Hindlimb muscle (tissue), 1 donor: ENCODE measurements around the gene SYCP3. TPM values are rescaled to one million over a fixed set of nuclear protein-coding genes. Genes with fewer than 3 reads are reported as not detected.
A peak's percentile ranks its signal among the peaks of the same experiment; 100 is the strongest.

Source experiments
- DNase-seq: peaks from one replicate; pipeline ENCODE4 v3.0.0-alpha.2; 2013
- polyA plus RNA-seq: library from polyadenylated mRNA; unstranded; fragments of 120-200 nt; gene quantifications from one replicate; pipeline ENCODE4 v1.2.1, GENCODE V29; 2013; ENCODE audit not compliant: insufficient read length

SYCP3 gene
- 0.41 TPM for polyA plus RNA-seq

DNA sequence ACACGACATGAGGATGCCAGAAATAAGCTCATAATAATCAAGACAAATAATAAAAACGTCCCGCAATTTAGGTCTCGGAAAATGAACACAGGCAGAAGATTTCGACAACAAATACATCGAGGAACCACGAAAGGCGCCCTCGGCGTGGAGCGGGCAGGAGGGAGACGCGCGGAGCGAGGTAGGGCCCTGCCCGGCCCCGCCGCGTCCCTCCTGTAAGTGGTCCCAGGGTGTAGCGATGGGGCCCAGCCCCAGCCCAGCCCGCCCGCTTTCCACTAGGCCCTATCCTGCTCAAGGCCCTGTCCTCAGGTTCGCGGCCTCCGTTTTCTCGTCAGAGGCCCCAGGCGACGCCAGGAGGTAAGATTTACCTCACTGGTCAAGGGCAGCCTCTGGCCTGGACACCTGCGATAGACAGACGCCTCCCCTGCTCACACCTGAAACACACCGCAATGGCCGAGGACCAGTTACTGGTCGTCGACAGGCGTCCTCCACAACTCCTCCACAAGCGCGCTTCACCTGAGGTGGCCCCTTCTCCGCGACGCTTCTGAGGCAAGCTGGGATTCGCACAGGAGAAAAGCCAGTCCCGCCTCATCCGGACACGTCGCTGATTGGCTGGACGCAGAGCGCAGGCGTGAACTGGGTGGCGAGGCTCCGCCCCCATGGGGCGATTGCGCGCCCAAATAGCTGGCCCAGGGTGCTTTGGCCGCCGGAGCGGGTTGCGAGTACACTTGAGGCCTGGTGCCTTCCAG is at the start of gene SYCP3:
SYCP3 (minus strand) TSS at position 543 of the 746 bp plus-strand sequence. CDS start 1,527 bp downstream, outside the sequence.
- no peak for DNase-seq

DNA sequence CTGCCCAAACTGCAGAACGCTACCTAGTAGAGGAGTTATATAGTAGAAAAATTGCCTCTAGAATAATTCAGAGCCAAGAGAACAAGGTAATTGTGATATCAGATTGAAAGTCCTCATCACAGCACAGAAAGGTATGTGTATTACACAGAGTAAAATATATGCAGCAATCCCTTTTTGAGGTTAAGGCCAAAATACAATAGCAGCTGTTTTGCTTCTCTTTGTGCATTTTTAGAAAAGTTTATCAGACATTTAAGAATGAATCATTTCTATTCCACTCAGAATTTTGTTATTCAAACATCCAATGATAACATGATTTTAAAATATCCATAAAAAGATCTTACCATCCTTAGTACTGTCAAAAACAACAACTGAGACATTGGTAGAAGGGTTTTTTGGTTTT is 46.4 kb upstream of the SYCP3 start:
- no peak for DNase-seq

DNA sequence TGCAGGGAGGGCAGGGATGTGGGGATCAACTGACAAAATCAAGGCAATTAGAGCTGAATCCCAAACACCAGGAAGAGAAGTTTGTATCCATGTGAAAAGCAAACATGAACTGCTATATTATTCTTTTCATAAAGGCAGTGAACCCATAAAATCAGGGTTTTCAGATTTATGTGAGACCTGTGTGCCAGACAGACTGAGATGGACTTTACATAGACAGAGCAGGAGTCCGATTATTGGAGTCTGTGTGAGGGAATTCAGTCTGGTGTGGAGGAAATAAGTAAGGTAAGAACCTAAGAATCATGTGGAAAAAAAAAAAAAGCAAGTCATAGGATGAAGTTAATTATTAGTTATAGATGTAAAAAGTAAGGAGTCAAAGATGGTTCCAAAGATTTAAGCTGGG is 45.1 kb upstream of the SYCP3 start:
- no peak for DNase-seq

DNA sequence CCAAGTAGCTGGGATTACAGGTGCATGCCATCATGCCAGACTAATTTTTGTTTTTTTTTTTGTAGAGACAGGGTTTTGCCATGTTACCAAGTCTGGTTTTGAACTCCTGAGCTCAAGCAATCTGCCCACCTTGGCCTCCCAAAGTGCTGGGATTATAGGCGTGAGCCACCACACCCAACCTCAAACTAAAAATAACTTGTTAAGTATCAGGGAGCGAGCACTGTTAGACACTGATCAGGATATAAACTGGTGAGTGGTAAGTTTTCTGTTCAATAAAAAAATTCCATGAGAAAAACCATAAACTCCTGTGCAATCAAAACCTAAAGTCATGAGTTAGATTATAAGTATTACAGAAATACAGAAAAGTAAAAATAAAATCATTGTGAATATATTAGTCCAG is 44.6 kb upstream of the SYCP3 start:
- no peak for DNase-seq

DNA sequence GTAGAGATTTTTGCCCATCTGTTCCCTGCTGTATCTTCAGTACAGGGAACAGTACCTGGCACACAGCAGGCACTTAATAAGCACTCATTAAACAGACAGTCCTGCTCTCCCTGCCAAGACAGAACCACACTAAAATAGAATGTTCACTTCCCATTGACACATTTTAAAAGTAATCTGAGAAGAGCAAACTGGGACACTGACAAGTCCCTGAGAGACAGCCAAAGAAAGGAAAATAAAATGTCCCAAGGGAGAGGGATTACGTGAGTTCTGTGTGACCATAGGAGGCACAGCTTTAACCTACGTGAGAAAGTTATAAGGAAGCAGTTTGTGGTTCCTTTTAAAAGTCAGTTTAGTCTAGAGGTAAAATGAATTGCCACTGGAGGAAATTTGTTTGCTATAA is 43.9 kb upstream of the SYCP3 start:
- DNase-seq = no peak

DNA sequence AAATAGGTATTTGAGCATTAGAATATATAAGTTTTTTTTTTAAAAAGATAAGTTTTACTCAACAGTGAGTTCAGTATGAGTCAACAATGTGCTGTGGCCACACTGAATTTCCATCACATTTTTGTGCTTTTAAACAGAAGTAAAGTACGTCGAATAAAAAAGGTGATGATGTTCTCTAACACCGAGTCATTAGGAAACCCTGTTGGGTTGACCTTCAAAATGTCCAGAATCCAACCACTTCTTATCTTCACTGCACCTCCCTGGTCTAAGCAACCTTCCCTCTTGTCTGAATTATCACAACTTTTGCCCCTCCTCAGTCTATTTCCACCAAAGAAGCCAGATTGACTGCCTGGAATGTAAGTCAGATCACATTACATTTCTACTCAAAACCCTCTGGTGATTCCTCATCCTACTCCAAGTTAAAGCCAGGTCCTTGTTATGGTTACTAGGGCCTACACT is 43.0 kb upstream of the SYCP3 start:
- DNase-seq = no peak

DNA sequence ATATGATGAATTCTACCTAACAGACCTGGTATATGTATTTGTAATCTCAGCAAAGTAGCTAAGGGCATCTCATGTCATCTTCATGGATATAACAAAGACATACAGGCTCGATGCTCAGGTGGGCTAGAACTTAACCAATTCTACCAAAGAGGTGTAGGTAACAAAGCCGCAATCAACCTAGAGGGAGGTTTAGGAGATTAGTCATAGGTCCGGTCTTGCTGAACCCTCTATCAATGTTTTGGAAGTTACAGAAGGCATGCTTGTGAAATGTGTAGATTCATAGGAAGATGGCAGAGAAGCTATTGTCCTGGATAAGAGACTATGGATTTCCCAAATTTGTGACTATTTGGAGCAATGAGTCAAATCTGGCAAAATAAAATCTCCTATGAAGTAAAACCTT is 42.6 kb upstream of the SYCP3 start:
- DNase-seq = no peak

DNA sequence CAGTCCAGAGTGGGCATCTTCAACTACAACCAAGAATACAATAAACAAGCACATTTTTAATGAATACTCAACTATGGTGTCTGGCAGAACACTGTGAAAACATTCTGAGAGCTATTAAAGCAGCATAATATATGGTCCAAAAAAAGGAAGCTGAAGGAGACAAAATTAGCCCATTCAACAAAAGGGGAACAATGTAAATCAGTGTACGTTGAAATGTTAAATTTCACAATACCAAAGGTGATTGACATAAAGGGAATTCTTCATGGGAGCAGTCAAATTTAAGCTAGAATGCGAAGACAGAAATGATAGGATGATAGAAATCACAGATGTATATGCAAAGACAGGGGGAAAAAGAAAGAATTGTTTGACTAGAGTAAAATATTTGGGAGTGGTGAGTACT is 41.3 kb upstream of the SYCP3 start:
- no peak for DNase-seq

DNA sequence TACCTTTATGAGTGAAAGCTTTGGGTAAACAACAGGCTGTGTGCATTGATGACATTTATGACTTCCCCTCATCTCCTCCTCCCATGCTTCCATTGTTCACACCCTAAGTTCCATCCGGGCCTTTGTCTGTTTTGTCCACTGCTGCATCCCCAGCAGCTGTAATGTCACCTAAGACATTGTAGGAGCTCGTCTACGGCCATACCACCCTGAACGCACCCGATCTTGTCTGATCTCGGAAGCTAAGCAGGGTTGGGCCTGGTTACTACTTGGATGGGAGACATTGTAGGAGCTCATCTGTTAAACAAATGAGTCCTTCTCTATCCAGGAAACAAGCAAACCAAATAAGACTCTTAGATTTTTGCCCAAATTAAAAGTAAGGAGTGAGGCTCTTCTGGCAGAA is 40.4 kb upstream of the SYCP3 start:
- DNase-seq = no peak

DNA sequence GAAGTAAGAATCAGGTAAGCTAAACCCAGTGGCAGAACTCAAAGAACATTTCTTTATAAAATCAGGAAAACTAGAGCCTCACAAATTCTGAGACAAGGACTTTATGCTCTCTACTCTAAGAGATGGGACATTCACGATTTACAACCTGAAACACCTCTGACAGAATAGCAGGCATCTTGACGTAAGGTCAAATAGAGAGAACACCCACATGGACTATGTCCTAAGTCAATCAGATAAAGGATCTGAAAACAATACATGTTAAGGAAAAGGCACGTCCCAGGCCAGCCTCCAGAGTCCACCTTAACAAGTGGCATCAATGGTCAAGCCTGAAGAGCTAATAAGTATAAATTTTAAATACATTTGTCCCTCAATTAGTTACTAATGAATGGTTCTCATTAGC is 39.9 kb upstream of the SYCP3 start:
- DNase-seq = no peak

DNA sequence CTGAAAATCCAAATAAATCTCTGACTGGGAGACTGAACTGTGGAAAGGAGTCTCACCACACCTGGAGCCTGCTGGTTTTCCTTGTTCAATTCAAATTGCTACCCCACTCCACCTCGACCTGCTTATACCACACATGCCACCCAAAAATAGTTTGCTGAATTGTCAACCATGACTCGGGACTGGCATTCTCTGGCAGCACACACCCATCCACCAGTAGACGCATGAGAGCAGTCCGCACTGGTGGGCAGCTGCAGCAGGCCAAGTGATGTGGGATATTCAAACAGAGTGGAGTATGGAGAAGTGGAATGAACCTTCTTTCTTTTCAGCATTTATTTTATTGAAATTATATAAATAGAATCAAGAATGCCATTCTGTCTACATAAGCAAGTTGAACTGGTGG is 38.7 kb upstream of the SYCP3 start:
- DNase-seq = no peak

DNA sequence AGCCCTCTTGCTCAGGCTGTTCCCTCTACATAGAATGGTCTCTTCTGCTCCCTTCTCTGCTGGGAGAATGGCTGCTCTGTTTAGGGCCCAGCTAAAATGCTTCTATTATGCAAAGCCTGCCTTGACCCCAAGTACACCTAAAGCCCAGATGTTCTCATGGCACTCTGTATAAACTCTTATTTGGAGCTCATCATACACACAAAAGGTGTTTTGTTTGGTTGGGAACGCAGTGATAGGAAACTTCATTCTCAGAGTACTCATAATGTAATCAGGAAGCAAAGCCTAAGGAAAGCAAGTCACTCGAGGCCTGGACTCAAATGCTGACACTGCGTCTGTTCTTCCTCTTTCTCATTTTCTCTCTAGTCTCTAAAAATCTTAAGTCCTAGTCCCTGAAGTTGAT is 38.2 kb upstream of the SYCP3 start:
- no peak for DNase-seq

DNA sequence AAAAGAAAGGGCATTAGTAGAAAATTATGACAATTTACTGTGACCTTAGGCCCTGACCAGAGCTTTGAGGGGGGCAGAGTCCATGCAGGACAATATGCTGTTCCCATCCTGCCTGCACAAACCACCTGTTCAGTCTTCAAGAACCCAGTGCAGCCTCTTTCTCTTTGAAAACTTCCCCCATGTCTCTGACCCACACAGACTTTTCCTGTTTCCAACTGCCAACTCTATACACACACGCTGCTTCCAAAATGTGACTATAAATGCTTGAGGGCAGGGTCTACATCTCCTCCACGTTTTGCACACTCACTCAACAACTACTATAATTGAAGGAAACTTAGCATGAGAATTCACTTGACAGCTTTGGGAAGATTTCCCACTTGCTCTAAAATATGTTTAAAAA is 36.6 kb upstream of the SYCP3 start:
- no peak for DNase-seq

DNA sequence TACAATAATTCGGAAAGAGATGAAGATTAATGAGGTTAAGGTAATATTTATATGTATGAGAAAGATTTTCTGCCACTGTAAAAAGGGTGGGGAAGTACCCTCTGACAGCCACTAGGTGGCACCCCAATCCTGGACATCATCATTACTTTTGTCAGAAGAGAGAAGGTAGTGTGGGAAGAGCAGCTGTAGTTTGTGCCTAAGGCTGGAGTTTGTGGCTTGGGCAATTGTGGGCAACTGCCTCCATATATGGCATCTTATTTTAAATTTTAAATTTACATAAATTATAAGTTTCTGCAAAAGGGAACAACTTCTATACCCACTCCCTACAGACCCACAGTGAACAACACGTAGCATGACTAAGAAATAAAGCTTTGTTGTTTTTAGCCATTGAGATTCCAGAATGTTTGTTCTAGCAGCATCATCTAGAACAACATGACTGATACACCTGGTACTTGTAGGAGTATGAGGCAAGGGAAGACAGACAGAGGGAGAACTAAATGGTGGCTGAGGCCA is 34.4 kb upstream of the SYCP3 start:
- DNase-seq = peak; percentile 40

DNA sequence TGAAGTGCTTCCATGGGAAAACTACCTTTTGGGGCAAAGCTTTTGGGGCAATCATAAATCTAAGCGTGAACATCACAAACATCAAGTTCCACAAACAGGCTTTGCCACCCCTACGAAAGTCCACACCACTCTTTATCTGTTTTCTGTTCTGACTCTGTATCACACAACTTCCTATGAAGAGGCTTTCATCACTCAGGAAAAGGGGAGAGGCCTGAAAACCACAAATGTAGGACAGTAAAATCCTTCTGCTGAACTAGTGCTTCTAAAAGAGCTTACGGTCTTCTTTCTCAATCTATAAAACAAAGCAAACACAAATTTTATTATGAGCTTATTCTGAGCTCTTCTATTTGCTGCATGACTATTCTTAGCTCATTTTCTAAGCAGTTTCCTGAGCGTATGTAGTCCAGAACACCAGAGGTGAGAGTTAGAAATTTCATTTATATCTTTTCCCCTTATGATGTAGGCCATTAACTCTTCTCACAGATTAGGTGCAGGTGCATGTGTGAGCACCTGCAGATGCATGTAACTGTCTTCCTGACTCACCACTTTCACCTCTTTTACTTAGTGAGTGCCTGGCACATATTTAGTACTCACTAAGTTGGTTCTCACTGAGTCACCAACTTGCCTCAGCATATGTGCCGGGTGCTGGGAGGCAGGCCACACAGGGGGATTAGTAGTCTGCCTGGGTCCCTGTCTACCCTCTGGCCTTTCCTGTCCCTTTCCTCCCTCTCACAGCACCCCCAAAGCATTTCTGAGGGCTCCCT is 32.9 kb upstream of the SYCP3 start:
- no peak for DNase-seq

DNA sequence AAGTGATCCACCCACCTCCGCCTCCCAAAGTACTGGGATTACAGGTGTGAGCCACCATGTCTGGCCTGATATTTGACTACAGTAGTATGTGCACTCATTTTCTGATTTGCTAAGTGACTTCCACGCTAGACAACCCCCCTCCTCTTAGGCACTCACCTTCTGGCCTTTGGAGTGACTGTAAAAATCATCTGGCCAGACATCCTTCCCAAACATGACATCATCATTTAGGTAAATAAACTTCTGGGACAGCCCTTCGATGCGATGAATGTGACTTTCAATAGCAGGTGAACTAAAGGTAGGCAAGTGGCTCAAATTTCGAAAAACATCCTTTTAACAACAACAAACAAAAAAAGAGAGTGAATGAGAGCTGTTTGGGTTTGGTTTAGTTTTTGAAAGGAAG is 30.6 kb upstream of the SYCP3 start:
- DNase-seq = no peak

DNA sequence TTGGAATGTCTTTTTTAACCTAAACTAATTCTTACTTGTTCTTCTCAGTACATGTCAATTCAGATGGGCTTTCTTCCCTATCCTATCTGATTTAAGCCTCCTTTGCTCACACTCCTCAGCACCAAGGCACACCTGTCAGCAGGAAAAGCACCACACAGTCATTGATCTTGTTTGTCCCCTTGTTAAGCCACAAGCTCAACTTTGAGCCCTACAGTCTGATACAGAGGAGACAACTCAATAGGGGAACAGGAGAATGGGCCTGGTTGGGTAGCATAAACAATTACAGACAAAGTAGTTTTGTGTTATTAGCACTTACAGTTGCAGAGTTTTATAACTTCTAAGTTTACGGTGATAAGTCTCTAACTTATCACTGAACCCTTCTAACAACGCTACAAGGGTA is 29.5 kb upstream of the SYCP3 start:
- DNase-seq = no peak

DNA sequence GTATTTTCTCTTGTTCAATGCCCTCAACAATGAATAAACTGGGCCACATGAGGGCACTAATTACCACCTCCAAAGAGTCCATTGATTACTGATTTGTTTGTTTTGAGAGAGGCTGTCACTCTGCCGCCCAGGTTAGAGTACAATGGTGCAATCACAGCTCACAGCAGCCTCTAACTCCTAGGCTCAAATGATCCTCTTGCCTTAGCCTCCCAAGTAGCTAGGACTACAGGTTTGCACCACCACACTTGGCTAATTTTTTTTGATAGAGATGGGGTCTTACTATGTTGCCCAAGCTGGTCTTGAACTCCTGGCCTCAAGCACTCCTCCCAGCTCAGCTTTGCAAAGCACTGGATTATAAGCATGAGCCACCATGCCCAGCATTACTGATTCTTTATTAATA is 28.3 kb upstream of the SYCP3 start:
- DNase-seq = no peak

DNA sequence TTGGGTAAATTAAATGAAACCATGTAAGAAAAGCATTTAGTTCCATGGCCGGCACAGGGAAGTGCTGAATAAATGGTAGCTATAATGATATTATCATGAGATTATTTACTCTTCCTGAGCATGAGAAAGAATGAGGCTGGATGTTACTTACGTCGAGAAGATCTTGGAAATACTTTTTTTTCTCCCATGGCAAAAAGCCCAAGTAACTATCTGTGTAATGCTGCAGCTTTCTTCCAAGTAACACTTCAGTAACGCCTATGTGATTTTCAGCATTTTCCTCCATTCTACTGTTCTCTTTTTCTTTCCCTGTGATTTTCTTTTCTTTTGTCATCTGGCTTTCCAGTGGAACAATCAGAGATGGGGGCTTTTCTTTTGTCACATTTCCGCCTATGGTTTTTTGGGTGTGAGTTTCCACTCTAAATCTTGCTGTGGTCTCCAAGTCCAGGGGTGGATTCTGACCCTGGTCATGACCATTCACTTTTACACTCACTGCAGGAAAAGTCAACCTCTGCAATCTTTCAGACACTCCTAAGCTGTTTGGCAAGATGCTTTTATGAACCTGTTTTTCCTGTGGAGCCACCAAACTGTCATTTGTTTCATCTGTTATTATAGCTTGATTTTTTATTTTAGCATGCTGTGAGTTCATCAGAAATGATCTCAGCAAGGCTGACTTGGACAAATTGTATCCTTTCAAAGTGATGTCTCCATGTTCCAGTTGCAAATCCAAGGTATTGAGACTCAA is 25.0 kb upstream of the SYCP3 start:
- no peak for DNase-seq

DNA sequence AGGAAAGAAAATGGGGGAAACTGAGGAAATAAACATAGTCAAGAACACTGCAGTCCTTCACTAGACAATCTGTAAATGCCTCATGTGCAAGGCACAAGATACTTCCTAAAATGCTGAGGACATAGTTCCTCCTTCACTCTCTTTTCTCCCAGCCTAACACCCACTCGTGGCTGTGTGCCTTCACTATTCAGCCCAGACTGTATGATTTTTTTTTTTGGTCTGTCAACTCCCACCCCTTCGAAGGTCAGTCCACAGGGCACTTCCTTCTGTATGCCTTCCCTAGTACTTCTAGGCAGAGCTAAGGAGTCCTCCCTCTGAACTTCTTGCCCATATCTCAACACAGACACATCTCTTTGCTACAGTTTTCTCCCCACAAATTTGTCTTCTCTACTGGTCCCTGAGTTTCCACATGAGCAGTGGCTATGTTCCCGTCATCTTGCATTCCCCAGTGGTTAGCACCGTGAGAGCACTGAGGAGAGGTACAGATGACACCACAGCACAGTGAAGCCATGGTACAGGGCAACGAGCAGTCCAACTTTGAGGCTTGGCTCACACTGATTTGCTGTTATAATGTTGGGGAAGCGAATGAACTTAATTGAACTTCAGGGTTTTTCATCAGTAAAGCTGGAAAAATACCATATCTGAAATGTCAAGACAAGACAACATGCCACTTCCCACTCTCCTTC is 24.1 kb upstream of the SYCP3 start:
- no peak for DNase-seq

DNA sequence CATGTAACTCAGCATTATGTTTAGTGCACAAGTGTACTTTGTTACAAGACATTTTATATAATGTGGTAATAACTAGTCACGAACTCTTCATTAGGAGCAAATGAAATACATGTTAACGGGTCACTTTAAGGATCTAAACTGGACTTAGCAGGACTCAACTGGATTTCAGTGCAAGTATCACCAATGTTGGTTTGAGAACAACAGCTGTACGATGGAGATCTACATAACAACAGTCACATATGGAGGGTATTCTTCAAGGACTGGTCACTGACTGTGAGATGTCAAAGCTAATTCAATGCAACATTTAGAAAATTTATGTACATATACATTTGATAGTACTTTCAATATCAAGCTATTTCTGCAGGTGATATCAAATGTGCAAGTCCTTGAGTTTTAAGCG is 22.5 kb upstream of the SYCP3 start:
- no peak for DNase-seq

DNA sequence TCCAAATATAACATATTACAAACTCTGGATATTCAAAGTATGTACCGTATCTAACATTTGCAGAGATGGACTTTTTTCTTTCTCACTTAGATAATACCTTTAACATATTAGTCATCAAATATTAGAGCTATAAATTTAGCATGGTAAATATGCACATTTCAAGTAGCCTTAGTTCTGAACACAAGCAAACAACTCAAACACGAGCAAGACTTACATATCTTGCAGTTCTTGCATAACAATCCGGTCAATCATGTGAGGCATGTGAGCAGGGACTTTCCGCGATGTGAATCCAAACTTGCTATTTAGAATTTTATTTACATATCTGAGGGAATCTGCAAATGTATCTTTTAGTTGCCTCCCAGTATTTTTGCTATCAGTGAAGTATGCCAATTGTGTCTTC is 22.1 kb upstream of the SYCP3 start:
- DNase-seq = no peak
